ENCODE measurements around the gene LAMA4.

DNA sequence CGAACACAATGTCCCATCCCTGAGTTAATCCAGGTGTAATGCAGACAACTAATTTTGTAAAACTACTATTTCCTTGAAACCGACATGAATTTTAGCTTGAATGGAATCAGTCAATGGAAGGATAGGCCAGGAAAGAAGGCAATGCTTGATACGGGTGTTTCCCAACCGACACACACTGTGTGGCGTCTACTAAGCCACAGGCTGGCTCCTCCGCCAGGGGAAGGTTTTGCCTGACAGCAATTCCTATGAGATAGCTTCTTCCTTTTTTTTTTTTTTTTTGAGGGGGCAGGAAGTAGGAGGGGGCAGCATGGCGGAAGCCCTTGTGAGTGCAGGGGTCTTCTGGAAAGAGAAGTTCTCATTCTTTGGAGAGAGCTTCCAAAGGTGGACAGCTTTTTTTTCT, 12.0 kb upstream of the LAMA4 start:
- TF ChIP-seq ZNF274 (IDR thresholded peaks at IDR 0.05; ENCODE audit: low read depth, low read length) (no peak), YY1 (IDR thresholded peaks at IDR 0.05; ENCODE audit: insufficient read depth, insufficient read length) (no peak)

All from NT2/D1 (cell line).